Peyer's patch (tissue), 4 donors: ENCODE results near the gene OR5K1.

Source experiments
- CTCF ChIP-seq, 6 experiments: fragments of 450-650 bp in 4 of 6; fragments of 200-600 bp in 2 of 6; sonication (generic) in 1 of 6; IDR thresholded peaks; one replicate each; pipeline ENCODE4 v1.5.1; 2017 to 2019; ENCODE audit warnings: antibody characterized with exemption in 6 of 6, mild to moderate bottlenecking in 3 of 6, moderate library complexity in 1 of 6
- POLR2A ChIP-seq, 2 donors: fragments of 450-650 bp; IDR thresholded peaks; one replicate each; pipeline ENCODE4 v1.5.1; 2017; ENCODE audit warnings: antibody characterized with exemption in 2 of 2, mild to moderate bottlenecking in 2 of 2, moderate library complexity in 2 of 2

- TF ChIP-seq POLR2A (IDR thresholded peaks at IDR 0.05), result no peak
- TF ChIP-seq CTCF (IDR thresholded peaks at IDR 0.05), result no peak
These were observed 50.7 kb downstream of the OR5K1 start for GRCh38 chr3:98513736-98514135.
